GM19467 (cell line): Measurements from ENCODE around the gene IL4I1.
"Not testable (repeated sequence)": the region's sequence is repeated elsewhere in the genome, so short reads cannot be mapped to it uniquely, and the experiment has no call there.

Source experiments
- ATAC-seq: cut with Tn5 transposase; IDR thresholded peaks from one replicate; pipeline ENCODE4 v1.9.1; 2021; ENCODE audit warnings: mild to moderate bottlenecking, moderate library complexity; ENCODE audit not compliant: unreplicated experiment

Gene IL4I1, protein sequence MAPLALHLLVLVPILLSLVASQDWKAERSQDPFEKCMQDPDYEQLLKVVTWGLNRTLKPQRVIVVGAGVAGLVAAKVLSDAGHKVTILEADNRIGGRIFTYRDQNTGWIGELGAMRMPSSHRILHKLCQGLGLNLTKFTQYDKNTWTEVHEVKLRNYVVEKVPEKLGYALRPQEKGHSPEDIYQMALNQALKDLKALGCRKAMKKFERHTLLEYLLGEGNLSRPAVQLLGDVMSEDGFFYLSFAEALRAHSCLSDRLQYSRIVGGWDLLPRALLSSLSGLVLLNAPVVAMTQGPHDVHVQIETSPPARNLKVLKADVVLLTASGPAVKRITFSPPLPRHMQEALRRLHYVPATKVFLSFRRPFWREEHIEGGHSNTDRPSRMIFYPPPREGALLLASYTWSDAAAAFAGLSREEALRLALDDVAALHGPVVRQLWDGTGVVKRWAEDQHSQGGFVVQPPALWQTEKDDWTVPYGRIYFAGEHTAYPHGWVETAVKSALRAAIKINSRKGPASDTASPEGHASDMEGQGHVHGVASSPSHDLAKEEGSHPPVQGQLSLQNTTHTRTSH

DNA sequence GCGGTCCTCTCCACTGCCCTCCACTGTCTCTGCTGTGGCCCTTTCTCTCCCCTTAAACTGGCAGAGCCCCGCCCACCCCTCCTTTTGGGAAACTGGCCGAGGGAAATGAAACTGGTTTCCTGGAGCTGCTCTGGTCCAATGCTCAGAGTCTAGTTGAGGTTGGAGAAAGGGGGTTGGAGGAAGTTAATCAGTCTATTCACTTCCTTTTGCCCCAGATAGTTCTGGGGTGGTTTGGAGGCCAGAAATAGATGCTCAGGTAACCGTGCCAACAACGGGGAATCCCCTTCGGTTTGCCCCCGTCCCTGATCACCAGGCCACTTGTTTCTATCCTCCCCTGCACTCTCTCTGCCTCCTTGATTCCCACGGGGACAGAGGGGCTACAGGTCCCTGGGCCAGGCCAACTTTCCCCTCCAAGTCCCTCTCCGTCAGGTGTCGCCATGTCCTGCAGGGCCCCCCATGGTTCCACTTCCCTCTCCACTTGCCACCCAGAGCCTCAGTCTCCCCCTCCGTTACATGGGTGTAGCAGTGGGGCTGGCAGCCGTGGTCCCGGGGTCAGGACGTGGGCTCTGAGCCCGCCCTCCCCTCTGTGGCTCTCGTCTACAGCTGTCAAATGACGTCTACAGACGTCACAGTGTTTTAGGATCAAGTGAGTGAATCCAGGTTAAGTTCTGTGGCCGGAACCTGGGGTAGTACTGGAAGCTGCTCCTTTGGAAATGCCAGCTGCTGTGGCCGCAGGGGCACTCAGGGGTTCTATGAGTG lies at the start of gene IL4I1:
TSS of gene IL4I1 (minus strand) at position 25 of the 759 bp plus-strand sequence. CDS start 727 bp downstream, outside the sequence.
- ATAC-seq = peak; percentile 52

DNA sequence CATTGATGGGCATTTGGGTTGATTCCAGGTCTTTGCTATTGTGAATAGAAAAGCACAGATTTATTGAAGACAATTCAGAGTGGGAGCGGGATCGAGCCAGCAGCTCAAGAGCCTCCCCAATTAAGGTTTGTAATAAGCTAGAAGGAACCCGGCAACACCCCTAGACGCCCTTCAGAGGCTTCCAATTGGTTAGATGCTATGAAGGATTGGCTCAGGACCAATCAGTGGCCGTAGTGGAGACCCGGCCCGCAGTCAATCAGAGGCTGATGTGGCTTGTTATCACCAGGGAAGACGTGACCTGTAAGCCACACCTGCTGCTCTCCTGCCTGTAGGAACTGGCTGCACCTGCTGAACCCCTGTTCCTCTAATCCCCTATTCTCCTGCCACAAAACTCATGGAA lies 49.7 kb upstream of the IL4I1 start:
- ATAC-seq = no peak

DNA sequence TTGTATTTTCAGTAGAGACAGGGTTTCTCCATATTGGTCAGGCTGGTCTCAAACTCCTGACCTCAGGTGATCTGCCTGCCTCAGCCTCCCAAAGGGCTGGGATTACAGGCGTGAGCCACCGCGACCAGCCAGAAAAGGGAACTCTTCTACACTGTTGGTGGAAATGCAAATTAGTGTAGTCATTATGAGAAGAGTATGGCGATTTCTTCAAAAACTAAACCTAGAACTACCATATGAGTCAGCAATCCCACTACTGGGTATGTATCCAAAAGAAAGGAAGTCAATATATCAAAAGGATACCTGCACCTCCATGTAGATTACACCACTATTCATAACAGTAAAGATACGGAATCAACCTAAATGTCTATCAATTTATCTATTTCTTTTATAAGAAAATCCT lies 47.9 kb upstream of the IL4I1 start:
- ATAC-seq = not testable (repeated sequence)

DNA sequence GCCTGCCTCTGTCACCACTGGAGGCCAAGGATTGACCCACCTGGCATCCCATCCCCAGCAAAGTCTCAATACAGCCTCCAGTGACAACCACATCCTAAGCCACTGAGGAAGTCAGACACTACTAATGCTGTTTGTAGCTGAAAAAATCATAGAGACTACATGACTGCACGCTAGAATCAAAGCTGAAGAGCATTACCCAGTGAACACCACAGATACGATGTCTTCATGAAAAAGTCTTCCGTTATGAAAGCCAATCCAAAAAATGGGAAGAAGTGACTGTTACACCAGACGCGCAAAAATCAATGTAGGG lies 43.8 kb upstream of the IL4I1 start:
- no peak for ATAC-seq

DNA sequence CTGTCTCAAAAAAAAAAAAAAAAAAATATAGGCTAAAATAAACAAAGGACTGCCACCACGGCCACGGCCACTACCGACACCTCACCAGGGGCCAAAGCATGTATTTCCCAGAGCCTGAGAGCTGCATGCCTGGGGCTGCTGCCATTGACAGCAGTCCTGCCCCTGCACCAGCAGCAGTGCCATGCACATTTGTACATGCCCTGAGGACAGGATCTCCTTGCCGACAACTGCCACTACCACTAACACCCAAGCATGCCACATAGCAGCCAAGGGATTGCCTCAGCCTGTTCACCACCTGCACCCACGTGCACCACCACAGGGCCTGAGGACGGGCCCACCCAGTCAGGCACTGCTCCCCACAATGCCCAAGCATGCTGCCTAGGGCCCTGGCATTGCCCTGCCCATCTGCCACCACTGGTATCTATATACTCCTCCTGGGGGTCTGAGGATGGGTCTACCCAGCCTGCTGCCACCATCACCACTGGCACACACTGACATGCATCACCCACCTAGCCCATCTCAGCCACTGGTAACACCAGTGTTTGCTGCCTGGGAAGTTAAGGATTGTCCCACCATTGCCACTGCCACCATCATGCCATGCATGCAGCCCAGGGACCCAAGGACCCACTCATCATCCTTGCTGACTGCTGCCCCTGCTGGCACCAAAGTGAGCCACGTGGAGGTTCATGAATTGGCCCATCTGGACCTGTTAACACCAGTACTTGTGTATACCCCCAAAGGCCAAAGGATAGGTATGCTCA lies 43.2 kb upstream of the IL4I1 start:
- no peak for ATAC-seq

GRCh38 chr19:49938662-49939061 lies 42.0 kb upstream of the IL4I1 start:
- ATAC-seq = no peak

GRCh38 chr19:49937750-49938381 lies 41.2 kb upstream of the IL4I1 start:
- no peak for ATAC-seq

- ATAC-seq = no peak
Observed at GRCh38 chr19:49936549-49936948, 39.9 kb upstream of the IL4I1 start.

GRCh38 chr19:49933643-49934042 lies 37.0 kb upstream of the IL4I1 start:
- ATAC-seq = no peak

DNA sequence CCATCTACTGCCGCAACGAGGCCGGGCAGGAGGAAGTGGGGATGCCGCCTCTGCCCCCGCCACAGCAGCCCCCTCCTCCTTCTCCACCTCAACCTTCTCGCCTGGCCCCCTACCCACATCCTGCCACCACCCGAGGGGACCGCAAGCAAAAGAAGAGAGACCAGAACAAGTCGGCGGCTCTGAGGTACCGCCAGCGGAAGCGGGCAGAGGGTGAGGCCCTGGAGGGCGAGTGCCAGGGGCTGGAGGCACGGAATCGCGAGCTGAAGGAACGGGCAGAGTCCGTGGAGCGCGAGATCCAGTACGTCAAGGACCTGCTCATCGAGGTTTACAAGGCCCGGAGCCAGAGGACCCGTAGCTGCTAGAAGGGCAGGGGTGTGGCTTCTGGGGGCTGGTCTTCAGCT lies 36.0 kb upstream of the IL4I1 start:
- no peak for ATAC-seq

GRCh38 chr19:49932041-49932451 lies 35.4 kb upstream of the IL4I1 start:
- no peak for ATAC-seq

- no peak for ATAC-seq
Observed at GRCh38 chr19:49931293-49932040, 34.8 kb upstream of the IL4I1 start.

DNA sequence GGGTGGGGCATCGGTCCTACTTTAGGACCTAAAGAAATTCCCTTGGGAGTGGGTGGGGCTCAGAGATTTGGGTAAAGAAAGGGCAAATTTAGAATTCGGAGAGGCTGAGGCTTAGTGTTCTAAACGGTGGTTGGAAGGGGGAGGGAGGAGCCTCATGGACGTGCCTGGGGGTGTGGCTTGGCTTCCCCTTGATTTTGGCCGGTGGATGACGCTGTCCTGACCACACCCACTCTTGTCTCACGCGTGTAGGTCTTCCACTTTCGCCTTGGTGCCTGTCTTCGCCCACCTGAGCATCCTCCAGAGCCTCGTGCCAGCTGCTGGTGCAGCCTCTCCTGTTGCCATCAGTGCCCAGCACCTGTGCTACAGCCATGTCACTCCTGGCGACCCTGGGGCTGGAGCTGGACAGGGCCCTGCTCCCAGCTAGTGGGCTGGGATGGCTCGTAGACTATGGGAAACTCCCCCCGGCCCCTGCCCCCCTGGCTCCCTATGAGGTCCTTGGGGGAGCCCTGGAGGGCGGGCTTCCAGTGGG lies 33.9 kb upstream of the IL4I1 start:
- ATAC-seq = no peak

DNA sequence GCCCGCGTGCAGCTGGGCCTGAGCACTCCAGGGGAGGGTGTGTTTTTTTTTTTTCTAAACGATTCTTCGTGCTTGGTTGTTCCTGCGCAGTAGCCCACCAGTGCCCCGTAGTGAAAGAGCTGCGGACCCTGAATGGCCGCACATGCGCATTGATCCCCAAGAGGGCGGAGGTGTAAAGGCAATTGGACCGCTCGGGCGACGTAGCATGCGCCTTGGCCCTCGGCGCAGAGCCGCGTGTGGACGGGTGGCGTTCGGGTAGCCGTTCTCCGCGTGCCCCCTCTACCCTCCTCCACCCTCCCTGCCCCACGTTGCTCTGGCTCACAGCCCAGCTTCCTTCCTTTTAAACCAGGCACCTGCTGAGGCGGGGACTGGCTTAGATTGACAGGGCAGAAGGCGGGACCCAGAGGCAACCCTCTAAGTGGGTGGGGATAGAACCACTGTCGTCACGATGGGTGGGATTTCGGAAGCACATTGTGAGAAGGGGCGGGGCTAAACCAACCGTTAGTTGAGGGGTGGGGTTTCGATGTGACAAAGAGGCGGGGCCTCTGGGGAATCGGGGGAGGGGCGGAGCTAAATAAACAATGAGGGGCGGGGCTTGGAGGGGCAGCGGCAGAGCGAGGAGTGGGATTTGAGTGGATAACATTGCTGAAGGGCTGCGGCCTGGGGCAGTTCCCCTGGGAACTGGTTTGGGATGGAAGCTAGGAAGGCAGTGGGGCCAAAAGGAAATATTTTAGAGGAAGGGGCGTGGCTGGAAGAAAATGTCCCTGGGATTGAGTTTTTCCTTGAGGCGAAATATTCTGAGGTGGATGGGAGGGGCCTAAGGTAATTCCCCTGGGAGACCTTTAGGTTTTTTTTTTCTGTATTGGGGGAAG lies 33.2 kb upstream of the IL4I1 start:
- peak; percentile 63 for ATAC-seq

DNA sequence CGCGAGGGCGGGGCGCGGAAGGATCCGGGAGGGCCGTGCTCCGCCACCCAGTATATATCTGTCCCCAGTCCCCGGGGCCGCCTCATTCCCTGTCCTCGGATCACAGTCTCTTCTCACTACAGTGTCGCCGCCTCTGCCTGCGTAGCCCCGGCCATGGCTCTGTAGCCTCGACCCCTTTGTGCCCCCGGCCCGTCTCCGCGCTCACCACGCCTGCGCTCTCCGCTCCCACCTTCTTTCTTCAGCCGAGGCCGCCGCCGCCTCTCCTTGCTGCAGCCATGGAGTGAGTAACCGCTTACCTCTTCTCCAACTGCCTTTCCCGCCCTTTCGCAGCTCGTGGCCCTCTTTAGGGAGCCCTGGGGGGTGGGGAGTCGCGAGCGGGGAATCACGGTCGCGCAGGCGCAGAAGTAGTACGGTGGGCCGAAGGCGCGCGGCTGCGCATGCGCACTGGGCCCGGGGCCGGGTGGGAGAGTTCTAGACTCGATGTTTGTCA lies 32.5 kb upstream of the IL4I1 start, which contains the start of the genes ATF5 and NUP62:
TSS of gene ATF5 (plus strand) at position 85 of the 490 bp plus-strand sequence. CDS start 1,646 bp downstream, outside the sequence.
TSS of gene NUP62 (minus strand) at position 384 of the 490 bp plus-strand sequence. CDS start 19,697 bp downstream, outside the sequence.
- ATAC-seq = peak; percentile 45

DNA sequence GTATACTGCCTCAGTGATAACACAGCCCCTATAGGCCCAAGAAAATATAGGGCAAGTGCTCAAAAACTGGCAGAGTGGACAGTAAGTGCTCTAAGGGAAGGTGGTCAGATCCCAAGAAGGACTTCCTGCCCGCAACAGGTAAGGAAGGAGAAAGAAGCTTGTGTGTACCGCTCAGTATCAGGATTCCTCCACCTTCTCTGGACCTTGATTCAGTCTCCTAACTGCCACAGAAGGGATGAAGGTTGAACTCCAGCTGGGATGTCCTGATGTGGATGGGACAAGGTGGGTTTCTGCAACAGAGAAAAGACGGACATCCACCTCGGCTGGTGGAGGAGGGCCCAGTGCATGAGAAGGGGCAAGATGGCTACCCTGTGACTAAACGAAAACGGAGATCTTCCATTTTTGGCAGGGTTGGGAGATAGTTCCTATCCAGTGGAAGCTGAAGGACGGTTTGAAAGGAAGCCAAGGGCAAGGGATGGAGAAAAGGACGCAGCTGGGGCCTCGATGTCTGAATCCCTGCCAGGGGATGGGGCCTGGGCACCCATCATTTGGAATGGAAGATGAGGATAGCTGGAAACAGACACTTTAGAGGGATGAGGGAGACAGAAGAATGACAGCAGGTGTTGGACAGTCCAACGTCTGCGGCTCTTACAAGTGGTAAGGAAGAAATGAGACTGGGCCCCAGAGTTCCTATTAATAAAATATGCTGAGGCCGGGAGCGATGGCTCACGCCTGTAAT lies 31.0 kb upstream of the IL4I1 start:
- ATAC-seq = no peak

DNA sequence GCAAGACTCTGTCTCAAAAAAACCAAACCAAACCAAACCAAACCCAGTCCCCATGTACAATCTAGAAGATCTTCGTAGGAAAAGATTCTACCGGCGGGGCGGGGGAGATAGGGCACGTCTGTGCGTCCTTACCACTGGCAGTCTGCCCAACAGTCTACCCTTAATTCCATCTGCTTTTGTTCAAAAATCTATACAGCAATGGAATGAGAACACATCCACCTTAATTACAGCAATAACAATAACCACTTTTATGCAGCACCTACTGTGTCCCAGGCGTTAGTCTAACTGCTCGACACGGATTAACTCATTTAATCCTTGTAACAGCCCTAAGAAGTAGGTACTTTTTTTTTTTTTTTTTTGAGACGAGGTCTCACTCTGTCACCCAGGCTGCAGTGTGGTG lies 29.8 kb upstream of the IL4I1 start:
- no peak for ATAC-seq

DNA sequence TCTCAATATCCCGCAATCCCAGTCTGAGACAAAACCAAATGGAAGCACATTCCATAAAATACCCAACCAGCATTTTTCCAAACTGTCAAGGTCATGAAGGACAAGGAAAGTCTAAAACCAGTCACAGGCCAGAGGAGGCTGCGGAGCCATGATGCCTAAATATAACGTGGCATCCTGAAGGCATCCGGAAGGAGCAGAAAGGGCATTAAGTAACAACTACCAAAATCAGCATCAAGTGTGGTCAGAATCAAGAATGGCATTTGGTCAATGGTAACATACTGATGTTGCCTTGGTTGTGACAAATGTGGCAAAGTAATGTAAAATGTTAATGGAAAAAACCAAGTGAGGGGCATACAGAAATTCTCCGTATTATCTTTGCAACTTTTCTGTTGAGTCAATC lies 28.8 kb upstream of the IL4I1 start:
- ATAC-seq = no peak
